ENCODE data around the gene ABL1. TPM values are rescaled to one million over a fixed set of nuclear protein-coding genes. Genes with fewer than 3 reads are reported as not detected.

The ABL1 gene
- total and polyA plus RNA-seq, 2 of the 13 experiments (the other 11 are each of a cell fraction or from before 2014, with no cell fraction given) = 10.8 to 20.4 TPM

GRCh38 chr9:130806327-130806716 is 28.7 kb upstream of the ABL1 start:
- in situ Hi-C loops (cut with HindIII; ENCODE audit: extremely low pct_ligation_motif_present, low pct_unique_long_range_greater_than_20kb) = no loop called here
- Histone ChIP-seq H3K27ac (ENCODE audit: extremely low read length, insufficient read depth, low read length) (no peak overlapping the region), H2AFZ (ENCODE audit: low read length) (no peak overlapping the region), H3K4me2 (ENCODE audit: low read depth, low read length) (no peak overlapping the region), H3K36me3 (replicated peaks in 1 of 2; ENCODE audit: control insufficient read depth in 1 of 2, insufficient read depth in 2 of 2, low read length in 2 of 2) (no peaks in the 10 kb centered on the region), H3K4me1 (ENCODE audit: insufficient read depth, low read length) (no peaks in the 10 kb centered on the region), H3K27me3 (ENCODE audit: control insufficient read depth in 1 of 2, insufficient read depth in 2 of 2, low read length in 2 of 2) (no peaks in the 10 kb centered on the region), H3K9ac (ENCODE audit: insufficient read depth, low read depth, low read length) (no peak overlapping the region), H3K4me3 (replicated peaks in 1 of 3; ENCODE audit: insufficient read depth in 1 of 3, low read depth in 2 of 3, low read length in 3 of 3) (no peak overlapping the region), H4K20me1 (ENCODE audit: insufficient read depth, low read length) (no peaks in the 10 kb centered on the region), H3K9me3 (ENCODE audit: low read length) (no peaks in the 10 kb centered on the region), H3K79me2 (ENCODE audit: insufficient read depth, low read length) (peaks cover 4% of the 10 kb centered on the region)
- 100% methylated on average over 1 of the region's 1 CpG for WGBS (ENCODE audit: low lambda C conversion rate)
- ChIA-PET POLR2A (no interaction called here), CTCF (ENCODE audit: low intra/inter-chr PET ratio, low total read pairs) (no interaction called here)
- ATAC-seq = no peak
- BruUV-seq (replicated peaks) = no TSS peak
- intact Hi-C loops (cut with micrococcal nuclease; ENCODE audit: unreplicated experiment) = no loop called here
- FAIRE-seq = no peak
- no peak for DNase-seq (ENCODE audit: low spot score)
- TF ChIP-seq ZNF121 (CRISPR knock-in tag; IDR thresholded peaks at IDR 0.05) = no peak
- TF ChIP-seq STAT5B (CRISPR knock-in tag; IDR thresholded peaks at IDR 0.05) = no peak
- no peak for TF ChIP-seq ZBED4 (CRISPR knock-in tag; IDR thresholded peaks at IDR 0.05; ENCODE audit: borderline replicate concordance)
- TF ChIP-seq ZNF775 (CRISPR knock-in tag; IDR thresholded peaks at IDR 0.05; ENCODE audit: borderline replicate concordance) = no peak
- TF ChIP-seq ZNF33B (CRISPR knock-in tag; IDR thresholded peaks at IDR 0.05) = no peak
- TF ChIP-seq NFATC3 (CRISPR knock-in tag; IDR thresholded peaks at IDR 0.05) = no peak
- TF ChIP-seq HINFP (CRISPR knock-in tag; IDR thresholded peaks at IDR 0.05; ENCODE audit: low read depth) = no peak
- TF ChIP-seq DDIT3 (CRISPR knock-in tag; IDR thresholded peaks at IDR 0.05) = no peak
- no peak for TF ChIP-seq SMAD3 (CRISPR knock-in tag; IDR thresholded peaks at IDR 0.05)
- TF ChIP-seq DPF2 (CRISPR knock-in tag; IDR thresholded peaks at IDR 0.05; ENCODE audit: borderline replicate concordance, low read depth) = no peak
- no peak for TF ChIP-seq HES4 (CRISPR knock-in tag; IDR thresholded peaks at IDR 0.05; ENCODE audit: borderline replicate concordance)
- no peak for TF ChIP-seq ZNF614 (CRISPR knock-in tag; IDR thresholded peaks at IDR 0.05; ENCODE audit: borderline replicate concordance)
- TF ChIP-seq NKX3-1 (CRISPR knock-in tag; IDR thresholded peaks at IDR 0.05) = no peak
- no peak for TF ChIP-seq ZNF609 (CRISPR knock-in tag; IDR thresholded peaks at IDR 0.05; ENCODE audit: borderline replicate concordance)
- no peak for TF ChIP-seq ZNF572 (CRISPR knock-in tag; IDR thresholded peaks at IDR 0.05)

Data from HepG2 (cell line).